T-helper 17 cell (primary cell): Measurements from ENCODE around the gene OR8H1. TPM values are rescaled to one million over a fixed set of nuclear protein-coding genes. Genes with fewer than 3 reads are reported as not detected.

Experiments
- ATAC-seq: fragments of 150-1000 bp; cut with Tn5 transposase; 2 replicates; pipeline ENCODE4 v1.10.0; 2021; ENCODE audit warnings: mild to moderate bottlenecking, moderate library complexity
- DNase-seq, 3 donors: peaks; one replicate each; pipeline versions ENCODE4 v3.0.0 to v3.0.0-alpha.2; 2020 to 2021
- H3K9me3 ChIP-seq: one replicate; pipeline ENCODE4 v1.7.0; 2013; ENCODE audit warnings: low read length, mild to moderate bottlenecking; ENCODE audit not compliant: control insufficient read depth, poor library complexity, severe bottlenecking
- H3K27ac Mint-ChIP-seq: one replicate; pipeline ENCODE4 v1.8.0; 2022; ENCODE audit warnings: mild to moderate bottlenecking, moderate library complexity, mixed read lengths
- H3K27me3 Mint-ChIP-seq: one replicate; pipeline ENCODE4 v1.8.0; 2022; ENCODE audit warnings: mixed read lengths
- H3K36me3 Mint-ChIP-seq: one replicate; pipeline ENCODE4 v1.8.0; 2022; ENCODE audit warnings: low read depth, mixed read lengths
- H3K4me1 Mint-ChIP-seq: one replicate; pipeline ENCODE4 v1.8.0; 2022; ENCODE audit warnings: mild to moderate bottlenecking, mixed read lengths
- H3K4me3 Mint-ChIP-seq: one replicate; pipeline ENCODE4 v1.8.0; 2022; ENCODE audit warnings: mild to moderate bottlenecking, moderate library complexity, mixed read lengths
- total RNA-seq, 4 donors: library from RNA in 2 of 4; stranded (reverse) in 2 of 4; gene quantifications; one replicate each; pipeline ENCODE4 v1.2.3 and lab custom pipeline; 2022 to 2026

The OR8H1 gene
- not detected for total RNA-seq
- total RNA-seq (lab: John Stamatoyannopoulos, UW): 0 to 0.15 reads per million in 2 donors

GRCh38 chr11:56292154-56292553 lies at the start of gene OR8H1:
TSS of gene OR8H1 (minus strand) at chr11:56292254. CDS start at chr11:56291062, 1,192 bp downstream.
- Mint-ChIP-seq H3K36me3 (no peaks in the 10 kb centered on the region), H3K27me3 (no peaks in the 10 kb centered on the region), H3K4me1 (no peaks in the 10 kb centered on the region), H3K4me3 (no peak within 1 kb of the TSS), H3K27ac (no peak within 1 kb of the TSS)
- ATAC-seq (no peak), DNase-seq (no peak)
- no peaks in the 10 kb centered on the region for H3K9me3 ChIP-seq

GRCh38 chr11:56340289-56340688 lies 48.2 kb upstream of the OR8H1 start:
- Mint-ChIP-seq H3K36me3 (no peaks in the 10 kb centered on the region), H3K4me1 (no peaks in the 10 kb centered on the region), H3K4me3 (no peak overlapping the region), H3K27me3 (no peaks in the 10 kb centered on the region), H3K27ac (no peak overlapping the region)
- ATAC-seq (no peak), DNase-seq (no peak)
- no peaks in the 10 kb centered on the region for H3K9me3 ChIP-seq

- Mint-ChIP-seq H3K27ac (no peak overlapping the region), H3K36me3 (no peaks in the 10 kb centered on the region), H3K27me3 (no peaks in the 10 kb centered on the region), H3K4me3 (no peak overlapping the region), H3K4me1 (no peaks in the 10 kb centered on the region)
- ATAC-seq (no peak), DNase-seq (no peak)
- no peaks in the 10 kb centered on the region for H3K9me3 ChIP-seq
Measured at GRCh38 chr11:56333156-56333555, 41.1 kb upstream of the OR8H1 start.

- no peak for ATAC-seq
- no peaks in the 10 kb centered on the region for H3K36me3 Mint-ChIP-seq
- no peak for DNase-seq
Measured at GRCh38 chr11:56331861-56332491, 39.9 kb upstream of the OR8H1 start.

GRCh38 chr11:56314844-56315243 lies 22.8 kb upstream of the OR8H1 start, which contains the start of gene OR8K3:
TSS of gene OR8K3 (plus strand) at chr11:56315144. CDS start at chr11:56318307, 3,163 bp downstream.
- no peaks in the 10 kb centered on the region for H3K9me3 ChIP-seq
- no peak within 1 kb of the TSS for H3K4me3 Mint-ChIP-seq
- H3K27ac Mint-ChIP-seq: no peak within 1 kb of the TSS
- ATAC-seq (no peak), DNase-seq (no peak)
- no peaks in the 10 kb centered on the region for H3K4me1 Mint-ChIP-seq
- no peaks in the 10 kb centered on the region for H3K27me3 Mint-ChIP-seq
- no peaks in the 10 kb centered on the region for H3K36me3 Mint-ChIP-seq

More at GRCh38 chr11:56331861-56332491, 39.9 kb upstream of the OR8H1 start:
- no peak overlapping the region for H3K27ac Mint-ChIP-seq
- H3K4me1 Mint-ChIP-seq: no peaks in the 10 kb centered on the region
- H3K9me3 ChIP-seq: no peaks in the 10 kb centered on the region
- no peak overlapping the region for H3K4me3 Mint-ChIP-seq
- no peaks in the 10 kb centered on the region for H3K27me3 Mint-ChIP-seq

GRCh38 chr11:56307836-56308235 lies 15.8 kb upstream of the OR8H1 start:
- H3K9me3 ChIP-seq: no peaks in the 10 kb centered on the region
- no peak overlapping the region for H3K4me3 Mint-ChIP-seq
- no peak for ATAC-seq
- H3K27ac Mint-ChIP-seq: no peak overlapping the region
- no peaks in the 10 kb centered on the region for H3K36me3 Mint-ChIP-seq
- no peaks in the 10 kb centered on the region for H3K27me3 Mint-ChIP-seq
- DNase-seq: no peak
- no peaks in the 10 kb centered on the region for H3K4me1 Mint-ChIP-seq

GRCh38 chr11:56296898-56297297 lies 4.8 kb upstream of the OR8H1 start:
- no peaks in the 10 kb centered on the region for H3K9me3 ChIP-seq
- ATAC-seq: no peak
- Mint-ChIP-seq H3K4me3 (no peak overlapping the region), H3K27me3 (no peaks in the 10 kb centered on the region), H3K36me3 (no peaks in the 10 kb centered on the region), H3K4me1 (no peaks in the 10 kb centered on the region), H3K27ac (no peak overlapping the region)
- DNase-seq: no peak

- H3K36me3 Mint-ChIP-seq: no peaks in the 10 kb centered on the region
- H3K27ac Mint-ChIP-seq: no peak within 1 kb of the TSS
- no peaks in the 10 kb centered on the region for H3K4me1 Mint-ChIP-seq
- DNase-seq (no peak), ATAC-seq (no peak)
- H3K9me3 ChIP-seq: no peaks in the 10 kb centered on the region
- no peaks in the 10 kb centered on the region for H3K27me3 Mint-ChIP-seq
- H3K4me3 Mint-ChIP-seq: no peak within 1 kb of the TSS
Measured at GRCh38 chr11:56273854-56274253, 18.2 kb downstream of the OR8H1 start, which contains the start of gene OR5T1. TSS of gene OR5T1 (plus strand) at chr11:56274154. CDS start at chr11:56275639, 1,485 bp downstream.

- H3K4me1 Mint-ChIP-seq: no peaks in the 10 kb centered on the region
- no peak overlapping the region for H3K27ac Mint-ChIP-seq
- H3K27me3 Mint-ChIP-seq: no peaks in the 10 kb centered on the region
- H3K36me3 Mint-ChIP-seq: no peaks in the 10 kb centered on the region
- no peaks in the 10 kb centered on the region for H3K9me3 ChIP-seq
- DNase-seq (no peak), ATAC-seq (no peak)
- H3K4me3 Mint-ChIP-seq: no peak overlapping the region
Measured at GRCh38 chr11:56271092-56271491, 21.0 kb downstream of the OR8H1 start.

- ATAC-seq: no peak
- no peak within 1 kb of the TSS for H3K4me3 Mint-ChIP-seq
Measured at GRCh38 chr11:56251954-56252353, 40.1 kb downstream of the OR8H1 start, which contains the start of gene OR5T3. TSS of gene OR5T3 (plus strand) at chr11:56252254. CDS start at chr11:56252254, 0 bp downstream.

More at GRCh38 chr11:56251954-56252353, 40.1 kb downstream of the OR8H1 start, which contains the start of gene OR5T3:
- Mint-ChIP-seq H3K27ac (no peak within 1 kb of the TSS), H3K36me3 (no peaks in the 10 kb centered on the region), H3K27me3 (no peaks in the 10 kb centered on the region), H3K4me1 (no peaks in the 10 kb centered on the region)
- no peak for DNase-seq
- no peaks in the 10 kb centered on the region for H3K9me3 ChIP-seq

Other genes with a start within 250 kb of the OR8H1 start
- gene OR8I2, start 198.9 kb downstream of the OR8H1 start, total RNA-seq: not detected
- not detected for gene OR8H2, start 188.6 kb downstream of the OR8H1 start, total RNA-seq
- gene OR8H3, start 169.9 kb downstream of the OR8H1 start, total RNA-seq: not detected
- gene OR8J3, start 152.1 kb downstream of the OR8H1 start, total RNA-seq: not detected
- not detected for gene OR8K5, start 131.9 kb downstream of the OR8H1 start, total RNA-seq
- gene OR5J2, start 115.6 kb downstream of the OR8H1 start, total RNA-seq: not detected
- not detected for gene OR5T2, start 58.0 kb downstream of the OR8H1 start, total RNA-seq
- not detected for gene OR5T3, start 40.0 kb downstream of the OR8H1 start, total RNA-seq
- not detected for gene OR5T1, start 18.1 kb downstream of the OR8H1 start, total RNA-seq
- not detected for gene OR8K3, start 22.9 kb upstream of the OR8H1 start, total RNA-seq
- gene OR8K1, start 53.8 kb upstream of the OR8H1 start, total RNA-seq: not detected
- not detected for gene OR8J1, start 62.0 kb upstream of the OR8H1 start, total RNA-seq
- not detected for gene OR8U1, start 83.4 kb upstream of the OR8H1 start, total RNA-seq
- gene OR5AL1, start 120.4 kb upstream of the OR8H1 start, total RNA-seq: not detected
- gene OR5M3, start 181.1 kb upstream of the OR8H1 start, total RNA-seq: not detected
- not detected for gene OR5M8, start 199.1 kb upstream of the OR8H1 start, total RNA-seq